GM23338 (cell line): ENCODE results near the gene RNF130. TPM values are rescaled to one million over a fixed set of nuclear protein-coding genes. Genes with fewer than 3 reads are reported as not detected.
A peak's percentile ranks its signal among the peaks of the same experiment; 100 is the strongest.

Experiments used
- ATAC-seq: fragments of 200-7000 bp; cut with Tn5 transposase; 3 replicates; pipeline ENCODE4 v1.9.1; 2020
- DNase-seq: peaks from one replicate; pipeline ENCODE4 v3.0.0-alpha.2; 2015; ENCODE audit warnings: low spot score
- H2AFZ ChIP-seq: fragments of 200-600 bp; sonication (generic); 2 replicates; pipeline ENCODE4 v1.8.0; 2016; ENCODE audit warnings: antibody characterized with exemption, mild to moderate bottlenecking, moderate library complexity
- H3F3A ChIP-seq: fragments of 200-600 bp; sonication (generic); replicated peaks from 2 replicates; pipeline ENCODE4 v1.8.0; 2017; ENCODE audit warnings: antibody characterized with exemption, mixed run types, low read depth
- H3K27ac ChIP-seq: fragments of 200-600 bp; sonication (generic); 2 replicates; pipeline ENCODE4 v1.6.1; 2016; ENCODE audit warnings: low read depth
- H3K27me3 ChIP-seq: fragments of 200-600 bp; sonication (generic); 2 replicates; pipeline ENCODE4 v1.8.0; 2016; ENCODE audit warnings: mild to moderate bottlenecking, mixed run types, moderate library complexity; ENCODE audit not compliant: insufficient read depth
- H3K36me3 ChIP-seq: fragments of 200-600 bp; sonication (generic); 2 replicates; pipeline ENCODE4 v1.8.0; 2016; ENCODE audit warnings: mild to moderate bottlenecking; ENCODE audit not compliant: insufficient read depth
- H3K4me1 ChIP-seq: fragments of 200-600 bp; sonication (generic); 2 replicates; pipeline ENCODE4 v1.8.0; 2016; ENCODE audit warnings: mild to moderate bottlenecking, moderate library complexity; ENCODE audit not compliant: insufficient read depth
- H3K4me2 ChIP-seq: fragments of 200-600 bp; sonication (generic); 2 replicates; pipeline ENCODE4 v1.7.1; 2017; ENCODE audit warnings: mixed run types
- H3K4me3 ChIP-seq: fragments of 200-600 bp; sonication (generic); 2 replicates; pipeline ENCODE4 v1.6.1; 2016; ENCODE audit warnings: mixed run types
- H3K79me2 ChIP-seq: fragments of 200-600 bp; sonication (generic); replicated peaks from 2 replicates; pipeline ENCODE4 v1.8.0; 2017; ENCODE audit warnings: mild to moderate bottlenecking; ENCODE audit not compliant: insufficient read depth
- H3K9me2 ChIP-seq: fragments of 200-600 bp; sonication (generic); 2 replicates; pipeline ENCODE4 v1.8.0; 2017; ENCODE audit not compliant: insufficient read depth
- H4K20me1 ChIP-seq: fragments of 200-600 bp; sonication (generic); replicated peaks from 2 replicates; pipeline ENCODE4 v1.8.0; 2017; ENCODE audit warnings: mild to moderate bottlenecking; ENCODE audit not compliant: insufficient read depth
- H3K27ac Mint-ChIP-seq: 2 replicates; pipeline ENCODE4 v1.8.0; 2020; ENCODE audit warnings: inconsistent platforms, mild to moderate bottlenecking, moderate library complexity, mixed read lengths
- H3K27me3 Mint-ChIP-seq: 3 replicates; pipeline ENCODE4 v1.8.0; 2022; ENCODE audit warnings: low read depth, mild to moderate bottlenecking, moderate library complexity, mixed read lengths, inconsistent platforms; ENCODE audit not compliant: insufficient read depth, poor library complexity
- H3K36me3 Mint-ChIP-seq: 3 replicates; pipeline ENCODE4 v1.8.0; 2021; ENCODE audit warnings: low read depth, mild to moderate bottlenecking, inconsistent platforms, moderate library complexity, mixed read lengths
- H3K4me1 Mint-ChIP-seq: 3 replicates; pipeline ENCODE4 v1.8.0; 2020; ENCODE audit warnings: mild to moderate bottlenecking, inconsistent platforms, mixed read lengths
- H3K4me3 Mint-ChIP-seq: 3 replicates; pipeline ENCODE4 v1.8.0; 2021; ENCODE audit warnings: moderate library complexity, mild to moderate bottlenecking, inconsistent platforms, mixed read lengths
- H3K9me3 Mint-ChIP-seq: 3 replicates; pipeline ENCODE4 v1.8.0; 2020; ENCODE audit warnings: moderate library complexity, mild to moderate bottlenecking, inconsistent platforms, mixed read lengths
- ETS1 ChIP-seq: IDR thresholded peaks from 2 replicates; pipeline ENCODE4 v1.6.1; 2016; ENCODE audit warnings: antibody characterized with exemption
- REST ChIP-seq: IDR thresholded peaks from one replicate; pipeline ENCODE4 v1.6.1; 2018; ENCODE audit warnings: antibody characterized with exemption; ENCODE audit not compliant: unreplicated experiment
- ZNF331 ChIP-seq: fragments of 250-450 bp; sonication (Bioruptor Pico); IDR thresholded peaks from 2 replicates; pipeline ENCODE4 v1.5.0; 2020; ENCODE audit warnings: low read depth, mild to moderate bottlenecking, moderate library complexity
- ZNF462 ChIP-seq: fragments of 250-450 bp; sonication (Bioruptor Pico); IDR thresholded peaks from 2 replicates; pipeline ENCODE4 v1.5.0; 2020; ENCODE audit warnings: mild to moderate bottlenecking, moderate library complexity
- polyA plus RNA-seq: library from polyadenylated mRNA; unstranded; fragments of >200 nt; fragmentation: Nextera tagmentation; extraction: Ambion mirVana; gene quantifications from 2 replicates; pipeline ENCODE4 v1.2.1, GENCODE V29; 2016
- total RNA-seq: library from RNA; depleted of rRNA; stranded (reverse); fragments of >200 nt; shearing (Covaris generic); gene quantifications from 2 replicates; pipeline ENCODE4 v1.2.3, GENCODE V29; 2014

RNF130 gene
- total and polyA plus RNA-seq, 2 experiments from 2014 or later: 60.1 to 97.3 TPM

DNA sequence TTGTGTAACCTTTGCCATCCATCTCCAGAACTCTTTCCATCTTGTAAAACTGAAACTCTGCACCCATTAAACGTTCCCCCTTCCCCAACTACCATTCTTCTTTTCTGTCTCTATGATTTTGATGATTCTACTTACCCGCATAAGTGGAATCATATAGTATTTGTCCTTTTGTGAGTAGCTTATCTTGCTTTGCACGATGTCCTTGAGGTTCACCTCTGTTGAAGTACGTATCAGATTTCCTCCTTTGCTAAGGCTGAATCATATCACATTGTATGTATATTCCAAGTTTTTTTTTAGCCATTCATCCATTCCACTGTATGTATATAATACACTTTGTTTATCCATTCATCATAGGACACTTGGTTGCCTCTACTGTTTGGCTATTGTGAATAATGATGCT lies 2.9 kb upstream of the RNF130 start (continued):
- TF ChIP-seq ZNF462 (CRISPR knock-in tag): no peak
- TF ChIP-seq REST: no peak
- TF ChIP-seq ETS1: no peak

DNA sequence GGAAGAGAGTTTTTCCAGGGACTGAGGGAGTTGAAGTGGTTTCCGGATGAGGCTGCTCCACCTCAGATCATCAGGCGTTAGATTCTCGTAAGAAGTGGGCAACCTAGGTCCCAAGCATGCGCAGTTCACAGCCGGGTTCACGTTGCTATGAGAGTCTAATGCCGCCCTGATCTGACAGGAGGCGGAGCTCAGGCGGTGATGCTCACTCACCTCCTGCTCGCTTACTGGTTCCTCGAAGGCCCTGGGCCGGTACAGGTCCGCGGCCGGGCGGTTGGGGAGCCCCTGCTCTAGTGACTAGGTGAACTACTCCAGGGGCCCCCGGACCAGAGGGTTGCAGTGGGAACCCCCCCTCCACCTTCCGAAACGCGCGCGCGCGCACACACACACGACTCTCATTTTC lies 997 bp upstream of the RNF130 start:
- H3K4me1 ChIP-seq: peaks cover 30% of the 10 kb centered on the region
- peak overlapping the region; percentile 59 for H3K4me3 Mint-ChIP-seq
- H3K36me3 Mint-ChIP-seq: peaks cover 17% of the 10 kb centered on the region
- H3K4me1 Mint-ChIP-seq: peaks cover 28% of the 10 kb centered on the region
- no peaks in the 10 kb centered on the region for H3F3A ChIP-seq
- ATAC-seq (no peak), DNase-seq (peak; percentile 42)
- peaks cover 29% of the 10 kb centered on the region for H3K27me3 Mint-ChIP-seq
- H3K9me2 ChIP-seq: no peaks in the 10 kb centered on the region
- no peak overlapping the region for H3K4me2 ChIP-seq
- no peaks in the 10 kb centered on the region for H3K36me3 ChIP-seq
- no peak overlapping the region for H3K4me3 ChIP-seq
- no peak overlapping the region for H3K27ac ChIP-seq
- peaks cover 23% of the 10 kb centered on the region for H3K9me3 Mint-ChIP-seq
- no peak overlapping the region for H3K27ac Mint-ChIP-seq
- H2AFZ ChIP-seq: no peak overlapping the region
- H3K79me2 ChIP-seq: peaks cover 36% of the 10 kb centered on the region
- H3K27me3 ChIP-seq: peaks cover 35% of the 10 kb centered on the region
- peaks cover 14% of the 10 kb centered on the region for H4K20me1 ChIP-seq
- TF ChIP-seq ZNF462 (CRISPR knock-in tag) (no peak), ZNF331 (CRISPR knock-in tag) (no peak)
